ENCODE measurements around the gene PTPRD.

Gene PTPRD

GRCh38 chr9:10172476-10172875, 440.3 kb downstream of the PTPRD start:
- no peak for DNase-seq (ENCODE audit: low read depth)

DNA sequence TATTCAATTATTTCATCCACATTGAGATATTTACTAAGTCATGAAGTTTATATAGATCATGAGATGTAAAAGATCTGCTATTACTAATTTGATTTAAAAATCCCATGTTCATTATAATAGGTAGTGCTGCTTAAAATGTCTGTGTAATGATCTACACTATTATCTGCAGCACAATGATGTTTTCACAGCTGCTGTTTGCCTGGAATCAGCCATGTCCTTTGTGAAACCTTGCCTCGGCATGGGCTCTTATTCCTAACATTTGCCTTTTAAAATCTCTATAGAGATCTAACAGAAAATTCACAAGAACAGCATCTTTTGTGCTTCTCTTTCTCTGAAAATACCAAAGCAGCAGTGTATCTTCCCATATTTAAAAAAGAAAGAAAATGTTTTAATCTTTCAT, 444.6 kb downstream of the PTPRD start:
- no peak for DNase-seq (ENCODE audit: low read depth)

DNA sequence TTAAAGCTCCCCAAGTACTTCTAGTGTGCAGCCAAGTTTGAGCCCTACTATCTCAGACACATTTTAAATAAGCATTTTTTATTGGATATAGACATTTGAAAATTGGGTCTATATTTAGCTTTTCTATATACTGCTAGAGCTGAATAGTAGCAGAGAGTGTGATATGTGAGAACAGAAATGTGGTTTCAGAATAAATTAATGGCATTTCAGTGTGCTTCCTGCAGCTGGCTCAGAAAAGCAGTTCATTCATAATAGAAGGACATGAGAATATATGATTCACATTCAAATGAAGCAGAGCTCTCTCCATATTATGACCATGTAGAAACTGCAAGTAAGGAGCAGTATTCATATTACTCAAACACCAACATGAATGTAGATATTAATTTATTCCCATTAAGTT, 464.0 kb downstream of the PTPRD start:
- no peak for DNase-seq (ENCODE audit: low read depth)

DNA sequence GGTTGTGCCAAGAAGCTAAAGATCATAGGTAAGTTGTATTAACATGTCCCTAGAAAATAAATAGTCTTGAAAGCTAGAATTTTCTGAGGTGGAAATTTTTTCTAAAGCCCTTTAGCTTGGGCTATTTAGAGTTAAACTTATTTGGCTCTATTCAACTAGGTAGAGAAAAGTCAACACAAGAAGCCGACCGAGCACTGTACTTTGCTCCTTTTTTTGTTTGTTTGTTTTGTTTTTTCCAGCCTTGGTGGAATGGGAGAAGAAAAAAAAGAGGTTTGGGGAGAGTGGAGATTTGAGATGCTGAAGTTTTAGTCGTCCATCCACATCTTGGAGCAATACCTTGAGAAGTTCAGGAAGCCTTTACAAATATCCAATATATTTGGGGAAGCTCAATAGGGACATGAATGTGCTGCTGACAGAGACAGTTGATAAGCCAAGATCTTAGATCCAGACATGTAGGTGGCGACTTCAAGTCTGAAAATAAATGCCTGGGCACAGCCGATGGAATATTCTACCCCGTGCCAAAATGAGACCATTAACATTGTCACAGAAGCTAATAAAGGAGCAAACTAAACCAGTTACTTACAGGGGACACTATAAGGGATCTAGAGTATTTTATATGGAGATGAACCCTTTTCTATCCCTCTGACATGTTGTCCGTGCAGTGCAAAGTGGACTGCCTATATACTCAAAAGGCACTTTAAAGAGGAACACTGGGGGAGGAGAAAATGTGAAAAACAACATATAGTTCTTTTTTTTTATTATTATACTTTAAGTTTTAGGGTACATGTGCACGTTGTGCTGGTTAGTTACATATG, 466.1 kb downstream of the PTPRD start:
- DNase-seq (ENCODE audit: low read depth) = no peak

GRCh38 chr9:10144355-10144754, 468.4 kb downstream of the PTPRD start:
- DNase-seq (ENCODE audit: low read depth) = no peak

GRCh38 chr9:10135553-10135952, 477.2 kb downstream of the PTPRD start:
- no peak for DNase-seq (ENCODE audit: low read depth)

- DNase-seq (ENCODE audit: low read depth) = no peak
These were observed 478.5 kb downstream of the PTPRD start for GRCh38 chr9:10134266-10134665.

DNA sequence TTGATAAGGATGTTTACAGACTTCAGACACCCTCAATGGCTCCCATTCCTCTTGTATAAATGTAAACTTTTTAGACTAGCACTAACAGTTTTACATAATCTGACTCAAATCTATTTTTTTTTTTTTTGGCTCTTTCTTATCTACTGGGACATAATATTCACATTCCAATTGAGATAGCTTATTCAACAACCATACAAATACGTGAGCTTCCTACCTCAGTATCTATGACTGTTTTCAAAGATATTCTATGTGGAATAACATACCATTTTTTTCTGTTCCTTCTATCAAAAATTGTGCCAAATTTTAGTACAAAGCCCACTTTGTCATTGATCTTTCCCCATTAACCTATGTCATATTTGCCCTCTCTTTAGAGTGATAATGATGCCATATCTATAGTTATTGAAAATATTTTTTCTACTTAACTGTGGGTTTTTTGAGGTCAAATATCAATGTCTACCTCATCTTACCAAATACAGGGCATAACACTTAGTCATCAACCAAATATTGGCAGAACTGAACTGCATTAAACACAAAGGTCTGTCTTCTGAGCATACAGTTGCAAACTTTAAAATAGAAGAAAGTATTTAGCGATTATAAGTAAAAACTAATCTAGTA, 482.6 kb downstream of the PTPRD start:
- DNase-seq (ENCODE audit: low read depth) = peak; percentile 23

- peak; percentile 8 for DNase-seq (ENCODE audit: low read depth)
These were observed 484.9 kb downstream of the PTPRD start for GRCh38 chr9:10127867-10128266.

DNA sequence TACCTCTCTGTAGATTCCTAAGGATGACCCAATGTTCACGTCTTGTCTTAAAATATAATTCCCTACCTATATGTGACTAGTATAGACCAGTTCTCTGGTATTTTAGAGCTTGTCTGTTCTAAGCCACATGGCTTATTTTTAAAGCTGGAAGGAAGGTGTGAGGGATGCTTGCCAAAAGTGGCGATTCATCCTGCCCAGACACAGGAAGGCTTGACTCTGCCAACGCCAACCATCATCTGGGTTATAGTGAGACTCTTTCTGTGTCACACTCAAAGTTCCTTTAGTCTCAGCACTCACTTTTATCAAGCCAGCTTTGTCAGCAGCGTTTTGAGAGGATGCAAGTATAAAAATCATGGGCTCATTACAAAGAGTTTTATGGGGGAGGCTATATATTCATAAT, 500.0 kb downstream of the PTPRD start:
- DNase-seq (ENCODE audit: low read depth) = no peak

GRCh38 chr9:10112070-10112469, 500.7 kb downstream of the PTPRD start:
- DNase-seq (ENCODE audit: low read depth) = no peak

DNA sequence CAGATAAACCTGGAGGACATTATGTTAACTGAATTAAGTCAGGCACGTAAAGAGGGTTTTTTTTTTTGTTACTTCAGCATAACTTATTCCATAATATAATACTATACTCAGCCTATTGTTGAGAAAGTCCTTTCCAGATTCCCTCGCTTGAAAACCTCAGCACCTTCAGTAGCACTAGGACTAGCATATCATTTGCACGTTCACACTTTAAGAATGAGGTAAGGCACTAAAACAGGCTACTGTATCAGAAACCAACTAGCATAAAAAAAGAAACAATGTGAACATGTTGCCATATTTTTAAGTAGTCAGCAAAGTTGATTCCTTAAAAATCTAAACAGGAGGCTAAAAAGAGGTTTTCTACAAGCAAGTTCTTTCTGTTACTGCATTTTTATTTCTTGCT, 504.0 kb downstream of the PTPRD start:
- DNase-seq (ENCODE audit: low read depth) = no peak

- no peak for DNase-seq (ENCODE audit: low read depth)
These were observed 508.0 kb downstream of the PTPRD start for GRCh38 chr9:10104774-10105173.

DNA sequence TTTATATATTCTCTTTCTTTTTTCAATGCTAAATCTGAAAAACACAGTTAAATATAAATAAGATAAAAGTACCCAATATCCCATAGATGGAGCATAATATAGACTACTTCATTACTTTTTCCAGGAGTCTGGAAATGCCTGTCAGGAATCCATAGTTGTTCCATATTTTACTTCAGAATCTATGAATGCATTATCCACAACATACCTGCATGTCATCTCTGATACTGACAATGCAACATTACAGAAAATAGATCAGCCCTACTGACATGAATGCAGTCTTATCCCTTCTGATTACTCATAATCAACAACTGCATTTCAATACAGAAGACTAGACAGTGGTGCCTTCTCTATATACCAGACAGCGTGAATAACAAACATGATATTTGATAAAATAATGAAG, 517.6 kb downstream of the PTPRD start:
- DNase-seq (ENCODE audit: low read depth) = no peak

GRCh38 chr9:10094563-10094962, 518.2 kb downstream of the PTPRD start:
- DNase-seq (ENCODE audit: low read depth) = no peak

- DNase-seq (ENCODE audit: low read depth) = no peak
These were observed 532.8 kb downstream of the PTPRD start for GRCh38 chr9:10080012-10080411.

DNA sequence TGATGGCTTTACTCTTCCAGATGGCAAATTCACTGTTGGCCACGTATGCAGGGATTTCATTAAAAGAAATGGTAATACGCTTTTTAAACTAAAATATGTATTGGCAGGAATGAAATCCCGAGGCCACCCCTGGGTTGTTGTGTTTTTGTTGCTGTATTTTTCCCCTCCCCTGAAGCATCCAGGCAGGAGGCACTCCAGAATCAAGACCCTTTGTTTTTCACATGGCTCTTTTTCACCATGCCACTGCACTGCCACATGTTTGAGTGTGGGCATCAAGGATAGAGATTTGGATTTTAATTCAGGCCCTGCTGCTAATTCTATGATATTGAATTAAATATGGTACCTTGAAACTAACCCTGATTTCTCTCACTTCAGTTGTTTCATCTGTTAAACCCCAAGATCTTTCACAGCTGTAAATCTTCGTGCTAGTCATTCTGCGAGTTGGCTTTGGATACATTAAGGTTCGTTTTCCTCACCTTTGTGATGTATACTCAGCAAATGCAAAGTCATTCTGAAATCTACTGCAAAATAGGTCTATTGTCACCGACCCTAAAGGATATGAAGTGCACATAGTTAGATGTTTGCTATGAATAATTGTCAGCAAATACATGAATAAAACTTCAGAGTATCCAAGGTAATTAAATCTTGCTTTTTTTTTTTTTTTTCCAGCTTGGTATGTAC, 533.4 kb downstream of the PTPRD start:
- no peak for DNase-seq (ENCODE audit: low read depth)

GRCh38 chr9:10071579-10071978, 541.2 kb downstream of the PTPRD start:
- DNase-seq (ENCODE audit: low read depth) = no peak

DNA sequence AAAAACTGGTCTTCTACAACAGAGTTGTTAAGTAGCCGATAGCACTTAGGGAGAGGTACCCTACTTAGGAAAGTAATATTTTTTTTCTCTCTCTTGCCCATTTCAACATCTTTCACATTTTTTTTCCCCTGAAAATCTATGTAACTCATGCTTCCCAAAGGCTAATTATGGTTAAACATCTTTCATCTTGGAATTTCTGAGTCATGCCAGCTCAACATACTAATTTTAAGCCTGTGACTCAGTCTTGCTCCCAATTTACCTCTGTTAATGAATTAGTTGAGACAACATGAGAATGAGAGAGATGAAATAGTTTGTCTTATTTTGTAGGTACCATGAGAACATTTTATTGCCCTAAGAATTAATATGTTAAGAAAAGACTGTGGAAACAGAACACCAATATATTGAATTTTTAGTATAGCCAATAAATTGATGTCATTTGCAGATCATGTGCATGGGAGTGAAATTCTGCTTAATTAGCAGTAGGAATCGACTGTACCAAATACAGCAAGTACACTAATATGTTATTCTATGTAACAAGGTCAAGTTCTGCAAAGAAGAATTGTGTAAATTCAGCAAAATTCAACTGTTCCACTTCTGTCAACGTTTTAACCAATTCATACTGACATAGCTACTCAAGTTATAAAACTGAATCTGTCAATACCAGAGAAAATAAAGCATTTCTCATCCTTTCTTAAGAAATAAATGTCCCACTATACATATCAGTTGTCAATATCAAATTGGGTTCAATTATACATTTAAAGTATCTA, 550.0 kb downstream of the PTPRD start:
- DNase-seq (ENCODE audit: low read depth) = no peak

GRCh38 chr9:10059044-10059443, 553.8 kb downstream of the PTPRD start:
- DNase-seq (ENCODE audit: low read depth) = no peak

- DNase-seq (ENCODE audit: low read depth) = no peak
These were observed 556.9 kb downstream of the PTPRD start for GRCh38 chr9:10055886-10056395.

DNA sequence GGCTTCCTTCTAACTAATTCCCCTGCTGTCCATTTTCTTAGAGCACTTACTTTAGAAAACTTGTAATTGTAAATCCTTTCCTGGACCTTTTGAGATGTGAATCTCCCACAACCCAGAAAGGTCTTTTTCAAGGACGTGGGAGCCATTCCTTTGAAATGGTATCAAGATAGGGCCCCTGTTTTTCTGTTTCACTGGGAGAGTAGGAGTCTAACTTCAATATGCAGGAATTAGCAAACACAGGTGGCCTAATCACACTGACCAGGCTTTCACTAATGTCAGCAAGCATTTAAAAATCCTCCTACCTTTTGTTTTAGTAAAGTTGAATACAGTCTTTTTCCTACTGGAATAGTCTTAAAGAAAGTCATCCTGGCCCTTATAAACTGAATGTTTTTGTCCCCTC, 558.3 kb downstream of the PTPRD start:
- no peak for DNase-seq (ENCODE audit: low read depth)
